Mucosa of stomach (tissue), 1 donor: ENCODE results near the gene BRPF1.
"Not testable (repeated sequence)": the region's sequence is repeated elsewhere in the genome, so short reads cannot be mapped to it uniquely, and the experiment has no call there.

Source experiments
- H3K27me3 ChIP-seq: one replicate; pipeline ENCODE4 v1.7.0; 2013; ENCODE audit warnings: mild to moderate bottlenecking, low read length; ENCODE audit not compliant: control insufficient read depth, insufficient read depth
- H3K36me3 ChIP-seq: one replicate; pipeline ENCODE4 v1.7.0; 2013; ENCODE audit warnings: low read length; ENCODE audit not compliant: control insufficient read depth, insufficient read depth
- H3K4me1 ChIP-seq: one replicate; pipeline ENCODE4 v1.7.0; 2013; ENCODE audit warnings: mild to moderate bottlenecking, low read length; ENCODE audit not compliant: control insufficient read depth, insufficient read depth
- H3K4me3 ChIP-seq: one replicate; pipeline ENCODE4 v1.7.0; 2013; ENCODE audit warnings: low read length
- H3K9ac ChIP-seq: one replicate; pipeline ENCODE4 v1.7.0; 2013; ENCODE audit warnings: mild to moderate bottlenecking, low read length, moderate library complexity
- H3K9me3 ChIP-seq: one replicate; pipeline ENCODE4 v1.7.0; 2013; ENCODE audit warnings: mild to moderate bottlenecking, low read length, moderate library complexity; ENCODE audit not compliant: control insufficient read depth
- donor health status: Pancreatic carcinoma.

Gene BRPF1

DNA sequence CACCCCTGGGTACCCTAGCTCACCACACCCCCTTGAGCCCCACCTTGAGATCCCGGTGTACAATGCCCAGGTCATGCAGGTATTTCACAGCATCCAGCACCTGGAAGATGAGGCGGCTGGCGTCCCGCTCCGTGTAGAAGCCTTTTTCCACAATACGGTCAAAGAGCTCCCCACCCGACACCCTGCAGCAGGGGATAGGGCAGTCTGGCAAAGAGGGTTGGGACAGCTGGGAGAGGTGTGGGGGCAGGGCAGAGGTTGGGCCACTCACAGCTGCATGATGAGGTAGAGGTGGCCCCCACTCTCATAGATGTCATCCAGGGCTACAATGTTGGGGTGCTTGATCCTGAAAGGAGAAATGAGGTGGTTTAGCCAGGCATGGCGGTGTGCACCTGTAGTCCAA, 31.3 kb downstream of the BRPF1 start:
- Histone ChIP-seq H3K27me3 (no peaks in the 10 kb centered on the region), H3K9ac (no peak overlapping the region), H3K4me3 (no peak overlapping the region), H3K4me1 (peaks cover 9% of the 10 kb centered on the region), H3K36me3 (peaks cover 3% of the 10 kb centered on the region), H3K9me3 (no peaks in the 10 kb centered on the region)

DNA sequence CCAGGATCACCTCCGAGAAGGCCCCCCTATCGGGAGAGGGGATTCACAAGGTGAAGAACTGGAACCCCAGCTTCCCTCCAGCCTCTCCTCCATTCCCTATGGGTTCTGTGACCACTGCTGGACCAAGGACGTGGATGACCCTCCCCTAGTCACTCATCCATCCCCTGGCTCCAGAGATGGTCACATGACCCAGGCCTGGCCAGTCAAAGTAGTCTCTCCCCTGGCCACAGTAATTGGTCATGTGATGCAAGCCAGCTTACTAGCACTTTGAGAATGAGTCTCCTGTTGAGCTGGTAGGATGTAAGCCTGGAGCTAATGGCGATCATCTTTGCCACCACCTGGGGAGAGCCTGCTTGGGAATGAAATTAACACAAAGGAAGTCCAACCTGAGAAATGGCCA, 34.3 kb downstream of the BRPF1 start:
- no peaks in the 10 kb centered on the region for H3K36me3 ChIP-seq
- no peak overlapping the region for H3K4me3 ChIP-seq
- peaks cover 36% of the 10 kb centered on the region for H3K4me1 ChIP-seq
- H3K9ac ChIP-seq, result no peak overlapping the region
- H3K27me3 ChIP-seq, result no peaks in the 10 kb centered on the region
- H3K9me3 ChIP-seq, result no peaks in the 10 kb centered on the region

DNA sequence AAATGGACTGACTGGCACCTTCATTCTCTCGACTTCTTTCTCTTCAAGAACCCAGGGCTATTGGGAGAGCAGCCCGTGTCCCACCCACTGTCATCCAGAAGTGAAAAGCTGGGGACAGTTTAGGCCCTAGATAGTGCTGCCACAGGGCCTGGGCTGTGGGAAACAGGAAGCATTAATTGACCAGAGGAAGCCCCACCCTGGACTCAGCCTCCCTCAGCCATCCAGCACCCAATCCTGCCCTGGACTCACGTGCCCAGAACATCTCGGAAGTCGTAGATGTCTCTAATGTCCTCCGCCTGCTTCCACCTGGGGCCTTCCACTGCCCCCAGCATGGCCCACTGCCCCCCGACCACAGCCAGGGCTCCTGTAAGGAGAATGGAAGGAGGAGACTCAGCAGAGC, 35.9 kb downstream of the BRPF1 start:
- Histone ChIP-seq H3K9me3 (no peaks in the 10 kb centered on the region), H3K27me3 (no peaks in the 10 kb centered on the region), H3K4me1 (peaks cover 36% of the 10 kb centered on the region), H3K9ac (no peak overlapping the region), H3K4me3 (no peak overlapping the region), H3K36me3 (no peaks in the 10 kb centered on the region)

DNA sequence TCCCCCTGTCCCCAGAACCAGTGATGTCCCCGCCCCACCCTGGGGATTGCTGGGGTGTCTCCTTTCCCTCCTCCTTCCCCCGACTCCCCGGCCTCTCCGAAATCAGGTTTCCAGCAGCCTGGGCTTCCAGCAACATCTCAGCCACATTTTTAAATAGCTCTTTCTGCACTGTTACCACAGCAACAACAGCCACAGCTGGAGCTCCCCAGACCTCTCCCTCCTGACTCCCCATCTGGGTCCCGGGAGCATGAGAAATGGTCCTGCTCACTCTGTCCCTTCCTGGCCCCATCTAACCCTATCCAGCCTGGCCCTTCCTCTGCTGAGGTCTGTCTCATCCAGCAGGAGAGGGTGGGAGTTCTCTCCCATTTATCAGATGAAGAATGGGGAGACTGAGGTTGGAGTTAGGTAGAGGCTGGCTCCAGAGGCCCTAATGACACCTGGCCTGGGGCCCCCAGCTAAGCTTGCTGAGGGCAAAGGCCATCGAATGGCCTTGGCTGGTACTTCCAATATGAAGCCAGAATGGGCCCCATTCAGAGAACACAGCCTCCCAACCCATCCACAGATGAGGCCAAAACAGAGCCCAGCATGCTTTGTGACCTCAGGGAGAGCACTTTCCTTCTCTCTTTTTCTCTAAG, 36.7 kb downstream of the BRPF1 start:
- Histone ChIP-seq H3K36me3 (no peaks in the 10 kb centered on the region), H3K27me3 (no peaks in the 10 kb centered on the region)

DNA sequence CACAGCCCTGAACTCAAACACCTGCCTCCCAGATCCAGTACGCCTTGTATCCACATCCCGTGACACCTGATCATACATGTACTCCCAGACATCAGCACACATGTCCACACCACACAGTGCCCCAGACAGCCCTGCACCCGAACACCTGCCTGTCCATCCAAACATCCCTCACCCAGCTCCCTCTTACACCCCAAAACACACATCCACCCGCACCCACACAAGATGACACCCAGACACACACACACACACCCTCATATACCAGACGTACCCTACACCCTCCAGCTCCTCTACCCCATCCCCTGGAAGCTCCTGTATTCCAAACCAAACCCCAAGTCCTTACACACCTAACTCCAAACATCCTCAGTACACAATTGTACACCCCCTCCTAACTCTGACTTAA, 37.5 kb downstream of the BRPF1 start:
- Histone ChIP-seq H3K4me3 (peak overlapping the region; percentile 87), H3K9me3 (no peaks in the 10 kb centered on the region), H3K27me3 (no peaks in the 10 kb centered on the region), H3K9ac (peak overlapping the region; percentile 81), H3K4me1 (peaks cover 36% of the 10 kb centered on the region), H3K36me3 (no peaks in the 10 kb centered on the region)

More for the DNA sequence above, 36.7 kb downstream of the BRPF1 start:
- no peak overlapping the region for H3K9ac ChIP-seq
- no peaks in the 10 kb centered on the region for H3K9me3 ChIP-seq
- peaks cover 36% of the 10 kb centered on the region for H3K4me1 ChIP-seq
- no peak overlapping the region for H3K4me3 ChIP-seq

DNA sequence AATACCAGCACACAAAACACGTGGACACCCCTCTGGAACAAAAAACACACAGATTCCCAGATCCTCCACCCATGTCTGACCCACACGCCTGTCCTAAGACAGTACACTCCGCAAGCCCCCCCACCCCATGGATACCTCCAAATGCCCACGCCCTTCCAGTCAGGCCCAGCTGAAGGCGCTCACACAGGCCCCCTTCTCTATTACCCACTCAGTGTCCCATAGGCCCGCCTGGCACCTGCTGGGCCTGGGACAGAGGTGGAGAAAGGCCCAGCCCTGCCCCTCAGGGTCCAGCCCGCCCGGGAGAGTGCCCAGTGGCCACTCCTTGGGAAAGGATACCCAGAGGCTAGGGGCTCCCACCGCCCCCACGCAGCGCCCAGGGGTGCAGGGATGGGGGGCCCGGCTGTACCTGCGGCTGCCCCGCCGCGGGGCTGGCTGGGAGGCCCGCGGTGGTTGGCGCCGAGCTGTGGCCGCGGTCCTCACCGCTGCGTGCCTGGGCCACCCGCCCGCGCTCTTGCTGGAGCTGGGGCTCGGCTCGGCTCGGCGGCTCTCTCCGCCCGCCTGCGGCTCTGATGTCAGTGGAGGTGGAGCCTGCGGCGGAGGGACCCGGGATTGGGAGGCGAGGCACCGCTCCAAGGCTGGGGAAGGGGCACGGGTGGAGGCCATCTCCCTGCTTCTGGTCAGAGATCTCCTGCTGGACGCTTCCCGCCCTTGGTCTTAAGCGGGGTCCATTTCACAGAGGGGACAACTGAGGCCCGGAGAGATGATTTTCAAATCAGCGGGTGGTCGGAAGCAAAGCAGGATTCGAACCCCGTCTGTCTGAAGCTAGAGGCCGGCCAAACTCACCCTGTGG, 38.1 kb downstream of the BRPF1 start, which contains the start of gene CAMK1:
Gene CAMK1 (minus strand): TSS at position 522 of the 850 bp plus-strand sequence. CDS start 2,198 bp downstream, outside the sequence.
- Histone ChIP-seq H3K27me3 (no peaks in the 10 kb centered on the region), H3K9ac (peak within 1 kb of the TSS; percentile 81), H3K4me1 (peaks cover 36% of the 10 kb centered on the region), H3K9me3 (no peaks in the 10 kb centered on the region), H3K4me3 (peak within 1 kb of the TSS; percentile 87), H3K36me3 (no peaks in the 10 kb centered on the region)

DNA sequence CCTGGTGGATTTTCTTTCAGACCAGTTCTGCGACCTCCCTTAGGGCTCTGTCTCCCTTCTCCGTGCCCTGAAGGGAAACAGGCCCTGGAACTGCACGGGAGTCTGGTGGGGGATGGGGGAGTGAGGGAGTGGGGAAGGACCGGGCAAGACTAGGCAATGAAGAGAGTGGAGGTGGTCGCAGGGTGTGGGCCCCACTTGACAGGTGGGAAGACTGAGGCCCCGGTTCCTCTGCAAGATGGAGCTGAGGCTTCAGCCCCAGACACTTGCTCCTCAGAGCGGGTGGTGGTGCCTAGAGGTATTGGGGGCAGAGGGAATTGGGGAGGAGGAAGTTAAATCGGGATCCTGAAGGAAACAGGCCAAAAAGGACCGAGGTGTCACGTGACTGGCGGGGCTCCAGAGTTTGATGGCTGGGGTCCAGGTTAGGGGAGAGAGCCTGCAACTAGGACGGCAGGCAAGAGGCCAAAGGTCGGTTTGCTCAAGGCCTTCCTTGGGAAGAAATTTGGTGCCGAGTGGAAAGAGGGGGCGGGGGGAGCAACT, 38.8 kb downstream of the BRPF1 start:
- Histone ChIP-seq H3K9ac (peak overlapping the region; percentile 81), H3K27me3 (no peaks in the 10 kb centered on the region), H3K36me3 (no peaks in the 10 kb centered on the region), H3K4me3 (peak overlapping the region; percentile 87), H3K4me1 (peaks cover 36% of the 10 kb centered on the region), H3K9me3 (no peaks in the 10 kb centered on the region)

DNA sequence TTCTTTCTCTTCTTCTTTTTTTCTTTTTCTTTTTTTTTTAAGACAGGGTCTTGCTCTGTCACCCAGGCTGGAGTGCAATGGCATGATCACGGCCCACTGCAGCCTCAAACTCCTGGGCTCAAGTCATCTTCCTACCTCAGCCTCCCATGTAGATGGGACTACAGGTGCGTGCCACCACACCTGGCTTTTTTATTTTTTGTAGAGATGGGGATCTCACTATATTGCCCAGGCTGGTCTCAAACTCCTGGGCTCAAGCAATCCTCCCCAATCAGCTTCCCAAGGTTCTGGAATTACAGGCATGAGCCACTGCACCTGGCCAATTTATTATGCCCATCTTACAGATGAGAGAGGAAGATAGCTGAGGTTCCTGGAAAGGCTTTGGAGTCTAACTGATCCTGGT, 39.5 kb downstream of the BRPF1 start:
- H3K9me3 ChIP-seq, H3K4me3 ChIP-seq, H3K9ac ChIP-seq, H3K27me3 ChIP-seq, H3K36me3 ChIP-seq: not testable (repeated sequence)
- peaks cover 36% of the 10 kb centered on the region for H3K4me1 ChIP-seq

DNA sequence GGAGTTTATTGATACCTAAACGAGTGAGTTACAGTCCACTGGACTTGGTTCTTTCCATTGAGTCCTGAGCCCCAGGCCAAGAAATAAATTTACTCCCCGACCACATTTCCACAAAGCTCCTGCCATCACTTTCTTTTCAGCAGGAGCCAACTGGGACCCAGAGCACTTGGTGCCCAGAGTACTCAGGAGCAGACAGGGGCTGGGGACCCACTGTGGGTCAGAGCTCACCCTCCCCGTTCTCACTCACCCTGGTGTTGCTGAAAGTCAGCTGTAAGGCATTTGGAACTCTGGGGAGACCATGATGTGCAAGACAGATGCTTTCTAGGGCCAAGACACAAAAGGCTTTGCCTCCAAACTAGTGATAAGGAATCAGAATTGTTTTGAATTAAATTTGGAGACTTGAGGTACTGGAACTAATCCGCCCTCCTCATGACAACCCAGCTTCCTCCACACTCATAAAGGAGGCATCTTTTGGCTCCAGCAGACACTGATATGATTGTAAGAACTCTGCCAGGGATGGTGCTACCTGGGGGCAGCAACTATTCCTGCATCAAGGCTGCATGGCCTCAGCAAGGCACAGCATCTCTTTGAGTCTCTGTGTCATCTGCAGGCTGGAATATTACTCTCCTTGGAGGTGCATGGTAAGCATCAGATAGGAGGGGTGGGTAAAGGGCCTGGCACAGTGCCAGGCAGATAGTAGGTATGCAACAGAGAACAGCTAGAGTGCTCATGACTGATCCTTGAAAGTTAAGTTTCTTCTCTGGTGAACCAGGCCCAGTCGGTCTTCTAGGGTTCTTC, 45.6 kb downstream of the BRPF1 start:
- H3K36me3 ChIP-seq, result peaks cover 2% of the 10 kb centered on the region
- no peak overlapping the region for H3K4me3 ChIP-seq
- no peaks in the 10 kb centered on the region for H3K27me3 ChIP-seq
- H3K9me3 ChIP-seq, result no peaks in the 10 kb centered on the region
- H3K9ac ChIP-seq, result no peak overlapping the region
- no peaks in the 10 kb centered on the region for H3K4me1 ChIP-seq

DNA sequence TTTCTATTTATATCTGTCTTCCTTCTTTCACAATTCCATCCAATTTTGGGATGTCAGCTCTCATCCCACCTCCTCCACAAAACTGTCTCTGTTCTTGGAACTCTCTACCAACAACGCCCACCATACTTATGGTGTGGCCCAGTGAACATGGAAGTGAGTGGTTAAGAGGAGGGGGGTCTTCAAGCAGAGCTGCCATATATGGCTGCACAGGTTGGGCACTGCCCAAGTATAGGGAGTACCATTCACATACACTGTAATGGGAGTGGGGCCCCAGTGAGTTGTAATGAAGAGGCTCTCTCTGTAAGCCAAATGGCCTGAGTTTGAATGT, 46.1 kb downstream of the BRPF1 start:
- no peak overlapping the region for H3K9ac ChIP-seq
- H3K27me3 ChIP-seq, result no peaks in the 10 kb centered on the region
- H3K4me1 ChIP-seq, result no peaks in the 10 kb centered on the region
- H3K36me3 ChIP-seq, result peaks cover 6% of the 10 kb centered on the region
- H3K4me3 ChIP-seq, result no peak overlapping the region
- no peaks in the 10 kb centered on the region for H3K9me3 ChIP-seq

DNA sequence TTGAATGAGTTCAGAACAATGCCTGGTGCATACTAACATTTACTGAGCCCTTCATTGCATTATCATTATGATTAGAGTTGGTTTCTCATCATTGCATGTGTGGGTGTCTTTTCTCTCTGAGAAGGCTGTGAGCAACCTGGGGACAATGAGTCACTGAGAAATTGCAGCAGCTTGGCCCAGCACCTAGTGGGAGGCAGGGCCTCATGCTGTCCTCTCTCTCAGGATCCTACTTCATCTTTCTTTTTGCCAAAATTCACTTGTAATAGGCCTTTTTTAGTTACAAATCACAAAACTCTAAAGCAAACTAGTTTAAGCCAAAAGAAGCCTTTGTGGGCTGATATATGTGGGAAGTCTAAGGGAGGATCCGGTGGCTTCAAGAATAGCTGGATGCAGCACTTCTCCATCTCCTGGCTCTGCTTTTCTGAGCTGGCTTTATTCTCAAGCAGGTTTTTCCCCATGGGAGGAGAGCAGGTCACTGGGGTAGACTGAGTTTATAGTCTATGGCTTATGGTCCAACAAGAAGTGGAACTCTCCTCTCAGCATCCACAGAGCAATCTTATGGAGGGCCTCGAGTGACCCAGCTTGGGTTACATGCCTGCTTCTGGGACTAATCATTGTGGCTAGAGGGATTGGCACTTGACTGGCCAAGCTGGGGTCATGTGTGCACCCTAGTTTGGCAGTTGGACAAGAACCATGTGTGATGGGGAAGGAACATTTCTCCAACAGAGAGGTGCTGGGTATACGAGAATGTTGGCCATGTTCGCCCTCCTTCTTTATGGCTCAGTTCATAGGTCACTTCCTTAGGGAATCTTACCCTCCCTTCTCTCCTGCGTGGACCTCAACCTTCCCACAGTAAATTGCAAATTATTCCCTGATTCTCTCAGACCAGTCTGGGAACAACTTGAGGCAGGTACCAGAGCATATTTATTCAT, 46.9 kb downstream of the BRPF1 start:
- H3K36me3 ChIP-seq, result peaks cover 6% of the 10 kb centered on the region
- H3K4me3 ChIP-seq, result no peak overlapping the region
- no peaks in the 10 kb centered on the region for H3K27me3 ChIP-seq
- H3K4me1 ChIP-seq, result no peaks in the 10 kb centered on the region
- H3K9ac ChIP-seq, result no peak overlapping the region
- no peaks in the 10 kb centered on the region for H3K9me3 ChIP-seq
